Esophagus squamous epithelium (tissue), 4 donors: Measurements from ENCODE around the gene PMEL.

Experiments
- CTCF ChIP-seq, 6 experiments: fragments of 450-650 bp in 4 of 6; fragments of 200-600 bp in 2 of 6; sonication (generic) in 2 of 6; IDR thresholded peaks; one replicate each; pipeline ENCODE4 v1.5.1; 2016 to 2019; ENCODE audit warnings: antibody characterized with exemption in 6 of 6, mild to moderate bottlenecking in 4 of 6, moderate library complexity in 4 of 6
- POLR2A ChIP-seq, 4 donors: fragments of 450-650 bp; IDR thresholded peaks; one replicate each; pipeline ENCODE4 v1.6.1; 2017; ENCODE audit warnings: antibody characterized with exemption in 4 of 4, mild to moderate bottlenecking in 4 of 4, moderate library complexity in 3 of 4

GRCh38 chr12:55957106-55957859 lies 8.6 kb downstream of the PMEL start:
- TF ChIP-seq CTCF (IDR thresholded peaks at IDR 0.05) (no peak), POLR2A (IDR thresholded peaks at IDR 0.05) (peak in 1 of 4 donors; percentile 9)
